ENCODE data around the gene GDF15.
A peak's percentile ranks its signal among the peaks of the same experiment; 100 is the strongest.

The GDF15 gene

DNA sequence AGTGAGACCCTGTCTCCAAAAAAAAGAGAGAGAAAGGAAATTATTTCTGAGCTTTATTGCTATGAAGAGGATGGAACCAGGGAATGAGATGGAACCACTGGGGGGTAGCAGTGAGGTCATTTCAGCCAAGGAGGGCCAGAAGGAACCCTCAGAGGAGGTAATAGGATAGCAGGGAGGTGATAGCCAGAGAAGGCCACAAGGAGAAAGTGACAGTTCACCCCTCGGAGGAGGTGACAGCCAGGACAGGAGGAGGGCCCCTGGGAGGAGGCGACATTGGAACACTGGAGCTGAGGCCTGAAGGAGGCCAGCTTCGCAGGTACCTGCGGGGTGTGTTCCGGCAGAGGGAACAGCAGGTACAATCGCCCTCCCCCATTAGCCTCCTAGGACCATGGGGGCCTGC is 46.2 kb upstream of the GDF15 start:
- TF ChIP-seq ARNTL (CRISPR knock-in tag; IDR thresholded peaks at IDR 0.05; ENCODE audit: borderline replicate concordance, low read depth) (no peak), TCF4 (CRISPR knock-in tag; IDR thresholded peaks at IDR 0.05; ENCODE audit: borderline replicate concordance) (no peak), RARB (CRISPR knock-in tag; IDR thresholded peaks at IDR 0.05) (no peak), OSR1 (CRISPR knock-in tag; IDR thresholded peaks at IDR 0.05) (no peak), ZNF565 (CRISPR knock-in tag; conservative IDR thresholded peaks at IDR 0.05; ENCODE audit: low read depth) (no peak), CSDC2 (CRISPR knock-in tag; IDR thresholded peaks at IDR 0.05) (no peak), ZNF70 (CRISPR knock-in tag; IDR thresholded peaks at IDR 0.05) (no peak), SNAI2 (CRISPR knock-in tag; IDR thresholded peaks at IDR 0.05) (no peak), ZFP3 (CRISPR knock-in tag; IDR thresholded peaks at IDR 0.05) (no peak), TOX (CRISPR knock-in tag; IDR thresholded peaks at IDR 0.05; ENCODE audit: borderline replicate concordance) (no peak), ZFP30 (CRISPR knock-in tag; IDR thresholded peaks at IDR 0.05) (no peak), PPARA (CRISPR knock-in tag; IDR thresholded peaks at IDR 0.05; ENCODE audit: borderline replicate concordance) (no peak)
- TF ChIP-seq, protein P1, sequence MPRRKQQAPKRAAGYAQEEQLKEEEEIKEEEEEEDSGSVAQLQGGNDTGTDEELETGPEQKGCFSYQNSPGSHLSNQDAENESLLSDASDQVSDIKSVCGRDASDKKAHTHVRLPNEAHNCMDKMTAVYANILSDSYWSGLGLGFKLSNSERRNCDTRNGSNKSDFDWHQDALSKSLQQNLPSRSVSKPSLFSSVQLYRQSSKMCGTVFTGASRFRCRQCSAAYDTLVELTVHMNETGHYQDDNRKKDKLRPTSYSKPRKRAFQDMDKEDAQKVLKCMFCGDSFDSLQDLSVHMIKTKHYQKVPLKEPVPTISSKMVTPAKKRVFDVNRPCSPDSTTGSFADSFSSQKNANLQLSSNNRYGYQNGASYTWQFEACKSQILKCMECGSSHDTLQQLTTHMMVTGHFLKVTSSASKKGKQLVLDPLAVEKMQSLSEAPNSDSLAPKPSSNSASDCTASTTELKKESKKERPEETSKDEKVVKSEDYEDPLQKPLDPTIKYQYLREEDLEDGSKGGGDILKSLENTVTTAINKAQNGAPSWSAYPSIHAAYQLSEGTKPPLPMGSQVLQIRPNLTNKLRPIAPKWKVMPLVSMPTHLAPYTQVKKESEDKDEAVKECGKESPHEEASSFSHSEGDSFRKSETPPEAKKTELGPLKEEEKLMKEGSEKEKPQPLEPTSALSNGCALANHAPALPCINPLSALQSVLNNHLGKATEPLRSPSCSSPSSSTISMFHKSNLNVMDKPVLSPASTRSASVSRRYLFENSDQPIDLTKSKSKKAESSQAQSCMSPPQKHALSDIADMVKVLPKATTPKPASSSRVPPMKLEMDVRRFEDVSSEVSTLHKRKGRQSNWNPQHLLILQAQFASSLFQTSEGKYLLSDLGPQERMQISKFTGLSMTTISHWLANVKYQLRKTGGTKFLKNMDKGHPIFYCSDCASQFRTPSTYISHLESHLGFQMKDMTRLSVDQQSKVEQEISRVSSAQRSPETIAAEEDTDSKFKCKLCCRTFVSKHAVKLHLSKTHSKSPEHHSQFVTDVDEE (CRISPR knock-in tag; IDR thresholded peaks at IDR 0.05) = no peak

DNA sequence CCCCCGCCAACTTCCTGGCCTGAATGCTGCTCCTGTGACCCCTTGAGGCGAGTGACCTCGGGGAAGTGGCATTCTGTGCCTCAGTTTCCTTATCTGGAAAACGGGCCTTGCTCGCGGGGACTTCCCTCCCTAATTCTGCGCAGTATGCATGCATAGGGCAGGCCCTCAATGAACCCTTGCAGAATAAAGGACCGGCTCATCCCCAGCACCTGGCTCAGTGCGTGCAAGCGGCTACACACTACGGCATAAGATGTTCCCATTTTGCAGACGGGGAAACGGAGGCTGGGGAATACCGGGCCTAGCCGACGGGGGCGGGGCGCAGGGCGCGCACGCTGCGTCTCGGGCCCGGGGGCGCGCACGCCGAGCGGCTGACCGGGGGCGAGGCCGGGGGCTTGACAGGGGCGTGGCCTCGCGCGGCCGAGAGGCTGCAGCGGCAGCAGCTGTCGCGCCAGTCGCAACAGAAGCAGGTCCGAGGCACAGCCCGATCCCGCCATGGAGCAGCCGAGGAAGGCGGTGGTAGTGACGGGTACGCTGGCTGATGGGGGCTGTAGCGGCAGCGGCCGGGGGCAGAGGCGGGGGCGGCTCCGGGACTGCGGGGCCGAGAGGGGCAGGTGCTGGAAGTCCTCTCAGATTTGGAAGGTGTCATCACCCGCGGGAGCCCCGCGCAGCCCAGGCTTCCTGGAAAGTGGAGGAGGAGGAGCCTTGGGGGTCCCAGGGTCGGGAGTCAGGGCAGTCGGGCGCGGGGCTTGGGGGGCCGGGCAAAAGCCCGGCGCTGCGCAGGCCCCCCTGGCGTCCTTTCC is 45.6 kb upstream of the GDF15 start, which contains the start of gene PGPEP1:
PGPEP1 (plus strand) TSS at position 409 of the 800 bp plus-strand sequence; CDS start at position 493, 84 bp downstream.
- TF ChIP-seq ZFP3 (CRISPR knock-in tag; IDR thresholded peaks at IDR 0.05) (peak; percentile 69; the same call in 1 of the 2 replicates), ESRRG (CRISPR knock-in tag; IDR thresholded peaks at IDR 0.05) (0 out of 2 replicates have a peak, but pooled peaks have one; percentile 54), ZNF8 (CRISPR knock-in tag; IDR thresholded peaks at IDR 0.05) (peak; percentile 22; the same call in 1 of the 2 replicates), SNAI2 (CRISPR knock-in tag; IDR thresholded peaks at IDR 0.05) (peak; percentile 43; the same call in 1 of the 2 replicates), ZNF565 (CRISPR knock-in tag; conservative IDR thresholded peaks at IDR 0.05; ENCODE audit: low read depth) (no peak)
- TF ChIP-seq, protein P1 (CRISPR knock-in tag; IDR thresholded peaks at IDR 0.05) = peak; percentile 80
- ATAC-seq = peak; percentile 79

More for the DNA sequence above, 46.2 kb upstream of the GDF15 start:
- peak; percentile 64 for ATAC-seq

DNA sequence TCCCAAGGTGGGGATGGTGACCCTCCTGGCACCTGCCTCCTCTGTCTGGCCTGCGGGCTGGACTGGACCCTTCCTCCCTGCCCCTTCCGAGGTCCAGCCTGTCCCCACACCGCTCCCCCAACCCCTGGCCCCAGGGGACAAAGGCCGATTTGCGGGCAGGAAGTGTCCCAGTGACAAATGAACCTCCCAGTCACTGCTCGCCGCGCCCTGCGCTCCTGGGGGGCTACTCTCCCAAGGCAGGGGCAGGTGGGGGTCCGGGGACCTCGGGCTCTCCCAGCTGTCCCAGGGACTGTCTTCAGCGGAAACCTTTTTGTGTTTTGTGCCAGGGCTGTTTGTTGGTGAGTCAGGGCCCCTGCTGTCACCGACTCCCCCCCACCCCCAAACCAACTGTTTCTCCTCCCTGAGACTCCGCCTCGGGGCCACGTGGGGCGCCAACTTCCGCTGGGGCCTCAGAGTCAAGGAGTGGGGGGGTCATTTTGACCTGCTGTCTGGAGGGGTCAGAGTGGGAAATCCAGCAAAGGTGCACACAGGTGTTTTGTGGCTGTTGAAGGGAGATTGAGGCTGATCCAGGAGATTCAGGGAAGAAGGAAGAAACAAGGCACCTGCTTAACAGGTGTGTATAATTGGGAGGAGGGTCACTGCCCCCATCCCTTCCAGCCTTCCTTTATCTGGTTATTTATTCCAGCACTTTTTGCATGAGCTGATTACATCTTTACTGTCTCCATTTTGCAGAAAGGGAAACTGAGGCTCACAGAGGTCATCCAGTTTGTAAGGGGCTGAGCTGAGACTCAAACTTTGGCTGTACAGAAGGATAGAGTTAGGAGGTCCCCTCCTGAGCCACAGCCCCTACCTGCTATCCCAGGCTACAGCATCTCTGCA is 44.7 kb upstream of the GDF15 start:
- TF ChIP-seq, protein P1 (CRISPR knock-in tag; IDR thresholded peaks at IDR 0.05) = no peak
- TF ChIP-seq ZNF565 (CRISPR knock-in tag; conservative IDR thresholded peaks at IDR 0.05; ENCODE audit: low read depth) (no peak), PPARA (CRISPR knock-in tag; IDR thresholded peaks at IDR 0.05; ENCODE audit: borderline replicate concordance) (no peak), ZFP30 (CRISPR knock-in tag; IDR thresholded peaks at IDR 0.05) (no peak), BACH2 (CRISPR knock-in tag; IDR thresholded peaks at IDR 0.05; ENCODE audit: borderline replicate concordance) (no peak), OSR1 (CRISPR knock-in tag; IDR thresholded peaks at IDR 0.05) (no peak), ZNF8 (CRISPR knock-in tag; IDR thresholded peaks at IDR 0.05) (no peak), CSDC2 (CRISPR knock-in tag; IDR thresholded peaks at IDR 0.05) (no peak), TOX (CRISPR knock-in tag; IDR thresholded peaks at IDR 0.05; ENCODE audit: borderline replicate concordance) (no peak), GLIS3 (CRISPR knock-in tag; IDR thresholded peaks at IDR 0.05) (no peak)
- TF ChIP-seq, protein P2, sequence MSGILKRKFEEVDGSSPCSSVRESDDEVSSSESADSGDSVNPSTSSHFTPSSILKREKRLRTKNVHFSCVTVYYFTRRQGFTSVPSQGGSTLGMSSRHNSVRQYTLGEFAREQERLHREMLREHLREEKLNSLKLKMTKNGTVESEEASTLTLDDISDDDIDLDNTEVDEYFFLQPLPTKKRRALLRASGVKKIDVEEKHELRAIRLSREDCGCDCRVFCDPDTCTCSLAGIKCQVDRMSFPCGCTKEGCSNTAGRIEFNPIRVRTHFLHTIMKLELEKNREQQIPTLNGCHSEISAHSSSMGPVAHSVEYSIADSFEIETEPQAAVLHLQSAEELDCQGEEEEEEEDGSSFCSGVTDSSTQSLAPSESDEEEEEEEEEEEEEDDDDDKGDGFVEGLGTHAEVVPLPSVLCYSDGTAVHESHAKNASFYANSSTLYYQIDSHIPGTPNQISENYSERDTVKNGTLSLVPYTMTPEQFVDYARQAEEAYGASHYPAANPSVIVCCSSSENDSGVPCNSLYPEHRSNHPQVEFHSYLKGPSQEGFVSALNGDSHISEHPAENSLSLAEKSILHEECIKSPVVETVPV (CRISPR knock-in tag; IDR thresholded peaks at IDR 0.05) = no peak
- TF ChIP-seq, protein P3, sequence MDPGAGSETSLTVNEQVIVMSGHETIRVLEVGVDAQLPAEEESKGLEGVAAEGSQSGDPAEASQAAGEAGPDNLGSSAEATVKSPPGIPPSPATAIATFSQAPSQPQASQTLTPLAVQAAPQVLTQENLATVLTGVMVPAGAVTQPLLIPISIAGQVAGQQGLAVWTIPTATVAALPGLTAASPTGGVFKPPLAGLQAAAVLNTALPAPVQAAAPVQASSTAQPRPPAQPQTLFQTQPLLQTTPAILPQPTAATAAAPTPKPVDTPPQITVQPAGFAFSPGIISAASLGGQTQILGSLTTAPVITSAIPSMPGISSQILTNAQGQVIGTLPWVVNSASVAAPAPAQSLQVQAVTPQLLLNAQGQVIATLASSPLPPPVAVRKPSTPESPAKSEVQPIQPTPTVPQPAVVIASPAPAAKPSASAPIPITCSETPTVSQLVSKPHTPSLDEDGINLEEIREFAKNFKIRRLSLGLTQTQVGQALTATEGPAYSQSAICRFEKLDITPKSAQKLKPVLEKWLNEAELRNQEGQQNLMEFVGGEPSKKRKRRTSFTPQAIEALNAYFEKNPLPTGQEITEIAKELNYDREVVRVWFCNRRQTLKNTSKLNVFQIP (CRISPR knock-in tag; IDR thresholded peaks at IDR 0.05; ENCODE audit: borderline replicate concordance, low read depth) = no peak
- ATAC-seq = peak; percentile 68

Data from SK-N-SH treated with all-trans-retinoic acid at 6 μM for 48 hours (cell line).